Measurements from ENCODE around the gene MED27.

DNA sequence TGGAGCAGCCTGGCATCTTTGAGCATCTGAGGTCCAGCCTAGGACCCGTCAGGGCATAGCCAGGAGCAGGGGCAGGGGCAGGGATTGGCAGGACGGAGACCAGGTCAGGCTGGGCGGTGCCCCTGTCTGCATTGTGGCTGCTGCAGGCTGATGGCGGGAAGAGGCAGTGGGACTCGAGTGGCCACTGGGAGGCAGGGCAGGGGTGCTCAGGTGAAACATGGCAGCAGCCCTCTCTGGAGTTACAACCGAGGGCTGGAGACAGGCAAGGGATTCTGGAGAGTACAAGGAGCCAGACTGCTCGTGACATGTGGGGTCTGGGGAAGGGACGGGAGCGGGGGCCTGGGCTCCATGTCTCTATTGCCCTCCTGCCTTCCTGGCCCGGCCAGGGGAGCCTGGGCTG is 242.4 kb downstream of the MED27 start:
- TF ChIP-seq CTCF (IDR thresholded peaks at IDR 0.05) (no peak), POLR2A (IDR thresholded peaks at IDR 0.05) (no peak)
